Gastroesophageal sphincter (tissue), 4 donors: ENCODE measurements around the gene SIVA1. TPM values are rescaled to one million over a fixed set of nuclear protein-coding genes. Genes with fewer than 3 reads are reported as not detected.
A peak's percentile ranks its signal among the peaks of the same experiment; 100 is the strongest.

Experiments used
- ATAC-seq: fragments of 150-250 bp; one replicate; pipeline ENCODE4 v1.9.1; 2016; ENCODE audit warnings: mild to moderate bottlenecking, moderate library complexity
- H3K27ac ChIP-seq, 4 donors: fragments of 200-600 bp; sonication (generic) in 3 of 4; 1 replicate in 3 of 4; 2 replicates in 1 of 4; pipeline ENCODE4 v1.5.1; 2016 to 2019
- H3K27me3 ChIP-seq: fragments of 200-600 bp; sonication (generic); one replicate; pipeline ENCODE4 v1.5.1; 2019
- H3K36me3 ChIP-seq, 2 donors: fragments of 200-600 bp; sonication (generic); one replicate each; pipeline ENCODE4 v1.5.1; 2019; ENCODE audit warnings: control low read depth in 1 of 2
- H3K4me1 ChIP-seq, 3 donors: fragments of 200-600 bp; sonication (generic); 1 replicate in 2 of 3; 2 replicates in 1 of 3; pipeline ENCODE4 v1.5.1; 2016 to 2019; ENCODE audit warnings: control low read depth in 2 of 3
- H3K4me3 ChIP-seq, 2 donors: fragments of 200-600 bp; sonication (generic); one replicate each; pipeline ENCODE4 v1.5.1; 2019; ENCODE audit warnings: mild to moderate bottlenecking in 1 of 2, moderate library complexity in 1 of 2
- H3K9me3 ChIP-seq, 3 donors: fragments of 200-600 bp; sonication (generic); one replicate each; pipeline ENCODE4 v1.5.1; 2017 to 2019; ENCODE audit warnings: control low read depth in 2 of 3
- CTCF ChIP-seq, 4 experiments: fragments of 200-600 bp in 2 of 4; fragments of 450-650 bp in 2 of 4; sonication (generic) in 1 of 4; IDR thresholded peaks; one replicate each; pipeline ENCODE4 v1.5.1; 2017 to 2019; ENCODE audit warnings: antibody characterized with exemption in 4 of 4, mild to moderate bottlenecking in 2 of 4, moderate library complexity in 2 of 4
- EP300 ChIP-seq: sonication (generic); formaldehyde crosslinking; IDR thresholded peaks from one replicate; pipeline ENCODE4 v1.6.1; 2017; ENCODE audit warnings: antibody characterized with exemption, mild to moderate bottlenecking
- POLR2A ChIP-seq, 2 donors: fragments of 450-650 bp; IDR thresholded peaks; one replicate each; pipeline ENCODE4 v1.6.1; 2017; ENCODE audit warnings: antibody characterized with exemption in 2 of 2, mild to moderate bottlenecking in 2 of 2, moderate library complexity in 1 of 2
- POLR2AphosphoS5 ChIP-seq: sonication (generic); formaldehyde crosslinking; IDR thresholded peaks from one replicate; pipeline ENCODE4 v1.6.1; 2017; ENCODE audit warnings: antibody characterized with exemption
- WGBS, 2 donors: methylation state at CpG; one replicate each; pipeline ENCODE4 v1.1.5; 2018; ENCODE audit warnings: low coverage in 1 of 2; 5-methylcytosine and 5-hydroxymethylcytosine counted together
- total RNA-seq, 4 donors: library from RNA; depleted of rRNA; stranded (reverse); fragments of >200 nt; gene quantifications; one replicate each; pipeline ENCODE4 v1.1.0, GENCODE V29; 2016

Gene SIVA1
- total RNA-seq = 100 to 1,000 TPM; 188 to 513 (median 363) TPM

DNA sequence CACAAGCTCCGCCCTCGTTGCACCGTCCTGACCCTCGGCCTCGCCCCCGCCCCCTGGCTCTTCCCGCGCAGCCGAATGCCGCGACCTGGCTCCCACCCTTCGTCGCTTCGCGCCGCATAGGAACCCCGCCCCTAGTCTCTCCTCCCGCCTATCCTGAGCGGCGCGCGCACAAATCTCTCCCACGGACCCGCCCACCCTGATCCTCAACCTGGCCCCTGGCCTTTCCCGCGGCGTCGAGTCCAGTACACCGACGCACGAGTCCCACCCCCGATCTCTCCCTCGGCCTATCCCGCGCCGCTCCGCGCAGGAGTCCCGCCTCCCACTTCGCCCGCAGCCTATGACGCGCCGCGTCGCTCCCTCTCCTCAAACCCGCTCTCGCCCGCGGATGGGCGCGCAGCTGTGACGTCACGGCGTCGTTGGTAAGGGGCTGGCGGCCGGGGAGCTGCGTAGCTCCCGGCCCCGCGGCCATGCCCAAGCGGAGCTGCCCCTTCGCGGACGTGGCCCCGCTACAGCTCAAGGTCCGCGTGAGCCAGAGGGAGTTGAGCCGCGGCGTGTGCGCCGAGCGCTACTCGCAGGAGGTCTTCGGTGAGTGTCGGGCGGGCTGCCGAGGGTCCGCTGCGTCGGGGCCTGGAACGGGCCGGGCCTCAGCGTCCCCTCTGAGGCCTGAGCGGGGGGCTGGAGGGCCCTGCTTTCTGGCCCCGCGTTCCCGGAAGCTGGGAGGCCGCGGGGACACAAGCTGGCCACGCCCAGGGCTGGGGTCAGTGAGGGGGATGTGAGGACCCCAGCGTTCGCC is at the start of gene SIVA1:
Gene SIVA1, plus strand, starts transcription at position 413 of the 793 bp plus-strand sequence. Its CDS starts 55 bp downstream, at position 468.
- TF ChIP-seq EP300 (no peak), POLR2A (IDR thresholded peaks at IDR 0.05) (peak; percentile 91 to 92), CTCF (IDR thresholded peaks at IDR 0.05) (no peak), POLR2AphosphoS5 (peak; percentile 92)
- H3K4me1 ChIP-seq = peaks cover 0 to 70% (median 23%) of the 10 kb centered on the region in 3 donors
- WGBS, 2 donors = 0% methylated on average over 2 to 23 of the region's 95 CpGs
- peak within 1 kb of the TSS; percentile 83 to 86 for H3K4me3 ChIP-seq
- H3K27me3 ChIP-seq = no peaks in the 10 kb centered on the region
- peaks cover 0 to 33% of the 10 kb centered on the region in 2 donors for H3K36me3 ChIP-seq
- H3K9me3 ChIP-seq = no peaks in the 10 kb centered on the region
- peak within 1 kb of the TSS; percentile 76 to 90 (median 88) for H3K27ac ChIP-seq
- ATAC-seq = peak; percentile 97

DNA sequence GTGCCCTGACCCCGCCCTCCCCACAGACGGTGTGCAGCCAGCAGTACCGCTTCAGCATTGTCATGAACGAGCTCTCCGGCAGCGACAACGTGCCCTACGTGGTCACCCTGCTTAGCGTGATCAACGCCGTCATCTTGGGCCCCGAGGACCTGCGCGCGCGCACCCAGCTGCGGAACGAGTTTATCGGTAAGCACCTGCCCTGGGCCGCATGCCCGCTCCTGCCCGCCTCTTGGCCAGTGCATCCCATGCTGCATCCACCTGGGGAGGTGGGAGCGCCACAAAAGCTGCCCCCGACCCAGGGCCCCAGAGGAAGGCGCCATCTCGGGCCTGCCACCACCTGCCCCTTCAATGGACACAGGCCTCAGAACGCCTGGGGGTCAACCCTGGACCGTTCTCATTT is 49.7 kb upstream of the SIVA1 start:
- Histone ChIP-seq H3K9me3 (no peaks in the 10 kb centered on the region), H3K4me1 (peaks cover 0 to 71% (median 24%) of the 10 kb centered on the region in 3 donors), H3K27ac (no peak overlapping the region), H3K27me3 (no peaks in the 10 kb centered on the region), H3K4me3 (no peak overlapping the region), H3K36me3 (peaks cover 0 to 64% of the 10 kb centered on the region in 2 donors)
- no peak for ATAC-seq
- TF ChIP-seq CTCF (IDR thresholded peaks at IDR 0.05) (no peak), EP300 (no peak), POLR2A (IDR thresholded peaks at IDR 0.05) (no peak), POLR2AphosphoS5 (no peak)
- no CpG with 5 or more reads among the region's 28 CpGs for WGBS, 2 donors

GRCh38 chr14:104704252-104704651 is 48.7 kb upstream of the SIVA1 start:
- TF ChIP-seq CTCF (IDR thresholded peaks at IDR 0.05) = no peak
- TF ChIP-seq POLR2A (IDR thresholded peaks at IDR 0.05) = no peak
- TF ChIP-seq EP300 = no peak
- no peak for ATAC-seq

DNA sequence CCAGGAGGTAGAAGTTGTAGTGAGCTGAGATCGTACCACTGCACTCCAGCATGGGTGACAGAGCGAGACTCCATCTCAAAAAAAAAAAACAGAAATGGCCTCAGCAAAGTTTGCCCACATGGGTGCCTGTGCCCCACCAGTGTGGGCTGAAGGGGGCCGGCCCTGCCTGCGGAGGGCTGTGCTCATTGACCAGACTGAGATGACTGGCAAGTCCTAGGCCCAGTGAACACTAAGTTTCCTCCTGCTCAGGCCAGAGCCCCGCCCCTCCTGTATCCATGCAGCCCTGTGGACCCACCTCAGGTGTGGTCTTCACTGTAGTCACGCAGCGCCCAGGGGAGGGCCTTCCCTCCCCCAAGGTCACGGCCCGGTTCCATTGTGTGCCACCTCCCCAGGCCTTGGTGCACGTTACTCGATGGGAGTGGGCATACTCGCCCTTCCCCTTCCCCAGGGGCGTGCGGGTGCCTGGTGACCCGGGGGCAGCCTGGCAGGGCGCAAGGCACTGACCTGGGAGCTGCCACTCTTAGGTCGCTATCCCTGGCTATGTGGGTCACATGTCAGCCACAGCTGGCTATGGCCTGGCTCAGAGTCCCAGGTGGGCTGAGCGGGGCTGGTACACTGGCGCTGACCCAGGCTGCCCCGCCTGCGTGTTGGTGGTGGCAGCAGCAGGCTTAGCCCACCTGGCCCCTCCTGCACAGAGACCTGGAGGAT is 47.5 kb upstream of the SIVA1 start:
- H3K36me3 ChIP-seq = peaks cover 0 to 77% of the 10 kb centered on the region in 2 donors

More at GRCh38 chr14:104704252-104704651, 48.7 kb upstream of the SIVA1 start:
- Histone ChIP-seq H3K9me3 (no peaks in the 10 kb centered on the region), H3K36me3 (peaks cover 0 to 65% of the 10 kb centered on the region in 2 donors), H3K4me3 (no peak overlapping the region), H3K27ac (no peak overlapping the region), H3K4me1 (peaks cover 0 to 71% (median 16%) of the 10 kb centered on the region in 3 donors), H3K27me3 (no peaks in the 10 kb centered on the region)
- 94% methylated on average over 6 to 18 of the region's 22 CpGs for WGBS, 2 donors

More for the DNA sequence above, 47.5 kb upstream of the SIVA1 start:
- Histone ChIP-seq H3K4me1 (peaks cover 0 to 66% (median 4%) of the 10 kb centered on the region in 3 donors), H3K27ac (no peak overlapping the region), H3K27me3 (no peaks in the 10 kb centered on the region), H3K4me3 (no peak overlapping the region), H3K9me3 (no peaks in the 10 kb centered on the region)
- TF ChIP-seq POLR2AphosphoS5 (no peak), EP300 (no peak), POLR2A (IDR thresholded peaks at IDR 0.05) (no peak), CTCF (IDR thresholded peaks at IDR 0.05) (no peak)
- WGBS, 2 donors = 100% methylated on average over 1 of the region's 21 CpGs; no CpG with 5 or more reads in 1 of the 2 donors
- ATAC-seq = no peak
